ENCODE results near the gene GADD45G.

- TF ChIP-seq ISL1 (CRISPR knock-in tag; IDR thresholded peaks at IDR 0.05) (no peak), TOX (CRISPR knock-in tag; IDR thresholded peaks at IDR 0.05; ENCODE audit: borderline replicate concordance) (no peak), ZFP30 (CRISPR knock-in tag; IDR thresholded peaks at IDR 0.05) (no peak), ZFP3 (CRISPR knock-in tag; IDR thresholded peaks at IDR 0.05) (no peak), PATZ1 (CRISPR knock-in tag; IDR thresholded peaks at IDR 0.05; ENCODE audit: borderline replicate concordance) (no peak), ARNTL (CRISPR knock-in tag; IDR thresholded peaks at IDR 0.05; ENCODE audit: borderline replicate concordance, low read depth) (no peak), SNAI2 (CRISPR knock-in tag; IDR thresholded peaks at IDR 0.05) (no peak), CREB5 (CRISPR knock-in tag; IDR thresholded peaks at IDR 0.05; ENCODE audit: low read depth) (no peak), ESRRG (CRISPR knock-in tag; IDR thresholded peaks at IDR 0.05) (no peak), ZNF70 (CRISPR knock-in tag; IDR thresholded peaks at IDR 0.05) (no peak)
- TF ChIP-seq, protein P1, sequence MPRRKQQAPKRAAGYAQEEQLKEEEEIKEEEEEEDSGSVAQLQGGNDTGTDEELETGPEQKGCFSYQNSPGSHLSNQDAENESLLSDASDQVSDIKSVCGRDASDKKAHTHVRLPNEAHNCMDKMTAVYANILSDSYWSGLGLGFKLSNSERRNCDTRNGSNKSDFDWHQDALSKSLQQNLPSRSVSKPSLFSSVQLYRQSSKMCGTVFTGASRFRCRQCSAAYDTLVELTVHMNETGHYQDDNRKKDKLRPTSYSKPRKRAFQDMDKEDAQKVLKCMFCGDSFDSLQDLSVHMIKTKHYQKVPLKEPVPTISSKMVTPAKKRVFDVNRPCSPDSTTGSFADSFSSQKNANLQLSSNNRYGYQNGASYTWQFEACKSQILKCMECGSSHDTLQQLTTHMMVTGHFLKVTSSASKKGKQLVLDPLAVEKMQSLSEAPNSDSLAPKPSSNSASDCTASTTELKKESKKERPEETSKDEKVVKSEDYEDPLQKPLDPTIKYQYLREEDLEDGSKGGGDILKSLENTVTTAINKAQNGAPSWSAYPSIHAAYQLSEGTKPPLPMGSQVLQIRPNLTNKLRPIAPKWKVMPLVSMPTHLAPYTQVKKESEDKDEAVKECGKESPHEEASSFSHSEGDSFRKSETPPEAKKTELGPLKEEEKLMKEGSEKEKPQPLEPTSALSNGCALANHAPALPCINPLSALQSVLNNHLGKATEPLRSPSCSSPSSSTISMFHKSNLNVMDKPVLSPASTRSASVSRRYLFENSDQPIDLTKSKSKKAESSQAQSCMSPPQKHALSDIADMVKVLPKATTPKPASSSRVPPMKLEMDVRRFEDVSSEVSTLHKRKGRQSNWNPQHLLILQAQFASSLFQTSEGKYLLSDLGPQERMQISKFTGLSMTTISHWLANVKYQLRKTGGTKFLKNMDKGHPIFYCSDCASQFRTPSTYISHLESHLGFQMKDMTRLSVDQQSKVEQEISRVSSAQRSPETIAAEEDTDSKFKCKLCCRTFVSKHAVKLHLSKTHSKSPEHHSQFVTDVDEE (CRISPR knock-in tag; IDR thresholded peaks at IDR 0.05), result no peak
These were observed 28.6 kb downstream of the GADD45G start for GRCh38 chr9:89633404-89633803.

All from SK-N-SH treated with all-trans-retinoic acid at 6 μM for 48 hours (cell line).